Left lobe of liver (tissue), 2 donors: Measurements from ENCODE around the gene AFF1. TPM values are rescaled to one million over a fixed set of nuclear protein-coding genes. Genes with fewer than 3 reads are reported as not detected.
A peak's percentile ranks its signal among the peaks of the same experiment; 100 is the strongest.

Source experiments
- ATAC-seq: fragments of 200-7000 bp; cut with Tn5 transposase; one replicate; pipeline ENCODE4 v1.9.1; 2020; ENCODE audit warnings: mild to moderate bottlenecking, moderate library complexity
- DNase-seq: peaks from one replicate; pipeline ENCODE4 v3.0.0-alpha.2; 2020; ENCODE audit warnings: low spot score
- total RNA-seq: library from RNA; stranded (reverse); gene quantifications from one replicate; pipeline ENCODE4 v1.2.1, GENCODE V29; 2021
- donor health status: DM: no; HTN: no; CAD: no; lungs with moderate emphysema.
- donor health status: DM: no; HTN: yes; CAD: no.

AFF1 gene
- total RNA-seq, 1 donor from 2014 or later: 37.2 TPM

DNA sequence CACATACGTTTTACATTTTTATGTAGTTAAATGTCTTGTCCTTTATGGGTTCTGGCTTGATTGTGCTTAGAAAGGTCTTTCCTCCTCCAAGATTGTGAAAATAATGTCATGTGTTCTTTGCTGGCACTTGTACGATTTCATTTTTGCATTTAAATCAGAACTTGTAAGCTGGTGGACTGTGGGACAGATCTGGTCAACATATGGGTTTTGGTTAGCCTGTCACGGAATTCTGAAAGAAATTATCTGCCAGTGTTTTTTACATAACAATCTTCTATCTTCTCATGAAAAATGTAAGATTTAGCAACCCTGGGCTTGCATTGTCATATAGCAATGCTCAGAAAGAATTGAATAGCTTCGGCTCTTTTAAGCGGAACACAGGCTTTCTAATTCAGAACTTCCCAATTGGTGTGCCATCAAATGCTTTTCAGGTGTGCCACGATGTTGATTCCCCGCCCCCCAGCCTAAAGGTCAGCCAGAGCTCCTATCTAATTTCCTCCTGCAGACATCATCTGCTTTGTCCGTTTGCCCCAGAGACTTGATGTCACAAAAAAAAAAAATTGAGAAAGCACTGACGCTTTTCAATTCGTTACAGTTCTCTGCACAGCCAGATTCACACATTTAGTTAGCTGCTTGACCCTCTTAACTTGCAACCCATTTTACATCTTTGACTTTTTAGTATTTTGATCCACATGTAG lies 16.2 kb downstream of the AFF1 start:
- ATAC-seq: peak; percentile 68
- DNase-seq: no peak

DNA sequence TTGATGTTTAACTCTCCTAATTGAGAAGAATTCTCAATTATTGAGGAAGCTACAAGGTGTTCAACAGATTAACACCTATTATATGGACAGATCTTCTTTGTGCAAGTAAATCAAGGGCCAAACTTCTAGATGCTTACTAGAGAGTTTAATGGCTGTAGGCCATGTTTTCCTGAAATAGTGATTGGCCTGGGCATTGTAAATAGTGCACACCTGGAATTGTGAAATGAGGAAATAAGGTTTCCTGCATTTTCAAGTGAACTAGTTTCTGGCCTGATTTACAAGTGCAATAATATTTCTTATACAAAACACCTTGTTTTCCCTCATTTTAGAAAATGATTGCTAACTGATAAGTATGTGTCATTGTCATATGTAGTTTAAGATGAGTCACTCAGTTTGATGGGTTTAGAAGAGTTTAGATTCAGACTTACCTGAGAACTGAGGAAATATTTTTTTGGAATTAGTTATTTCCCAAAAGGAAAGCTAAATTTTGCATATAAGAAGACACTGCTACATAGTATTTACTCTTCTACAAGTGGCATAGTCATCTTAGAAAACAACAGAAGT lies 21.2 kb downstream of the AFF1 start:
- DNase-seq (no peak), ATAC-seq (peak; percentile 44)

DNA sequence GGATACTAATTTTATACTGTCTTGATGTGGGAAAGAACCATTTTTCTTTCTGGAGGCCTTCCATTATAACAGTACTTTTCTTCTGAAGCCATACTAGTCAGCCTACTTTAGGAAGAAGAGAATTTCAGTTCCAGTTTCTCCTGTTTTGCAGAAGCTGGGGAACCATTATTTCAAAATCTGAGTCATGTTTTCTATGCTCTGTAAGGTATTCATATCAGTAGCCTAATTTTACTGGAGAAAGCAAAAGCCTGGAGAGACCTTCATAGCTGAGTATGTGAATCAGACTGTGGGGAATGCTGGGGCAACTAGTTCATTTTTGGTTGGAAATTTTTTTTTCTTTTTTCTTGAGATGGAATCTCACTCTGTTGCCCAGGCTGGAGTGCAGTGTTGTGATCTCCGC lies 22.4 kb downstream of the AFF1 start:
- DNase-seq (no peak), ATAC-seq (no peak)

DNA sequence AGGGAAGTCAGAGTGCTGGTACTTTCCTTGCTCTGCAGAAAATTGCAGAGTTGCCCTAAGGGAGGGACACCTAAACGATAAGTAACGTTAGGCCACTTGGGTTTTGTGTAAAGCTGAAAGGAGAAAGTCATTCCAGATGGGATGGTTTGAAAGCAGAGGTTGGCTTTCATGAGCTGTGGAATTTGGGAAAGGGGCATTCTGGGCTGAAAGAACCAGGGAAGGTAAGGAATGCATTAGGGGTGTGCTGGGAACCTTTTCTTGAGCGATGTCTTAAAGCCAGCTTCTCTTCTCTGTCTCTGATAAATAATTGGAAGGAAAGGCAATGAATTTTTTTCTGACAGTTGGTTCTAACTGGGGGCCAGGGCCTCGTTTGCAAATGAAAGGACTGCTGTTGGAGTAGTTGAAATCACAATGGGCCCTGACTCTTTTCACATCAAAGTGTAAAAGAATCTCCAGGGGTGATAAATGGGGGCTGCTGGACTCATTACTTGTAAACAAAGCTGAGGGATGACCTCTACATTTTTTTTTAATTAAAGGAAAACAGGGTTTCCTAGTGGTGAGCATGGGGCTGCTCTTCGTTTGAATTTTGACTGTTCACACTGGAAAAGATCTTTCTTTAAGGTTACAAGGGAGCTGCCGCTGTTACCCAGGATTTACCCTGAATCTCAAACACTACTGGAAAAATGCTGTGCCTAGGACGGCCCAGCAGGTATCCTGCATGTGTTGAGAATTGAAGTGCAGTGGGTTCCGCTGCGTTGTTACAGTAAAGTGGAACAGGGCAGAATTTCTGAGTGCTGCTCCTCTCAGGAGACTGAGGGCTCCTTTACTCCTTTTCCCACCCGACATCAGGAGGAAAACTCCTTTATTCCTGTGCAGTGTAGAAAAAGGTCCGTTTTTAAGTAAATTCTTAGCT lies 25.0 kb downstream of the AFF1 start:
- no peak for ATAC-seq
- DNase-seq: no peak

DNA sequence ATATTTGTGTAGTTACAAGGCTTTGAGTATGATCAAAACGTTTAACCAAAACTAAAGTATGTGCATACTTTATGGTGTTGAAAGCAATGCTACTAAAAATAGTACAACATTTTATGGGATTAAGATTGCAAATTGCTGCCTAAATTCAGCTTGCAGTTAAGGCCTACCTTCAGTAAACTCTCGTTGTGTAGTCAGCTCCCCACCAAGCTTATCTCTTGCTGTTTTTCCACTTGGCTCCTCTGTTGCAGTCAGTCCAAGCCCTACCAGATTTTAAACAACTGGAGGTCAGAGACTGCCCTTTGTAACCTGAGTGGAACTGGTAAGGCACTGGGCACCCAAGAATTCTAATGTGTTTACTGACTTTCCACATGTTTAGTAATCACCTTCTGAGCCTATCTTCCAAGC lies 25.7 kb downstream of the AFF1 start:
- peak; percentile 96 for ATAC-seq
- peak; percentile 58 for DNase-seq

DNA sequence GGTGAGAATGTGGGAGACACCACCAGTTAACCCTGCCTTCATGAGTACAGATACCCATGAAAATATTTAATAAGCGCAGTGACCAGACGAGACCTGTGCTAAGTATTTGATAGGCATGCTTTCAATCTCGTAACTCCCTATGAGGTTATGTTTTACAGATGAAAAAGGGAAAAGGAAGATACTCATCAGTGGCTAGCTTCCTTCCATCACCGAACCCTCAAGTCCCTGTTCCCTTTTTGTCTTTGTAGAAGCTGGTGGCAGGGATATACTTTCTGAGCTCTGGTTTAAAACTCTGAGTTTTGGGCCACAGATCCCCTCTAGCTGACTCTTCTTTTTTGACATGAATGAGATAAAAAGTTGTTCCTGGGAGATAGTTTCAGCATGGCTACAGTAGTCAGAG lies 26.3 kb downstream of the AFF1 start:
- ATAC-seq: no peak
- no peak for DNase-seq

DNA sequence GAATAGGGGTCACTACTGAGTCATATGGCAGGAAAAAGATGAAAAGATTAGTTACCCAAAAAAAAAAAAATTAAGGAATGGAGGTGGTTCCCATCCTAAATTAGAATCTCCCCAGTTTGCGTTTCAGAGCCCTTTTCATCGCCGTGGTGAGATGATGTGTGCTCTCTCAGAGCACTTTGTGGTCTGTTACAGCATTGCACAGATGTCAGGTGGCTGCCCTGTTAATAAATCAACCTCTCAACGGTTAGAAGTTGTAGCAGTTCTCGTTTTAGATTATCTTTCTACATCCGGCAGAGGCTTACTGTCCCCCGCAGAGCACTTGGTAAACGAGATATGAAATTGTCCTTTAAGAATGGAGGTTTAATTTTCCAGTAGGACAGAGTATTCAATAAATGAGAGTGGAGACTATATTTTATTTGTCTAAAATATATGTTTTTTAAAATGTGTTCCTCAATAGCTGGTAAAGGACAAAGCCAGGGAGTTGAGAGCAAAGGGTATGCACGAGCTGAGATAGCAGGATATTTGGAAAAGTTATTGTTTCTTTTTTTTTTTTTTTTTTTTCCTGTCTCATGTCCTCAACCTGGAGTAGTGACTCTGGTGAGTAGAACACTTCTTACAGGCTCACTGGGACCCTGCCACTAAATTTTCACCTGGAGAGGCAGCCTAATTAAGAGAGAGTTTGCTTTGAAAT lies 26.9 kb downstream of the AFF1 start:
- ATAC-seq (no peak), DNase-seq (no peak)

DNA sequence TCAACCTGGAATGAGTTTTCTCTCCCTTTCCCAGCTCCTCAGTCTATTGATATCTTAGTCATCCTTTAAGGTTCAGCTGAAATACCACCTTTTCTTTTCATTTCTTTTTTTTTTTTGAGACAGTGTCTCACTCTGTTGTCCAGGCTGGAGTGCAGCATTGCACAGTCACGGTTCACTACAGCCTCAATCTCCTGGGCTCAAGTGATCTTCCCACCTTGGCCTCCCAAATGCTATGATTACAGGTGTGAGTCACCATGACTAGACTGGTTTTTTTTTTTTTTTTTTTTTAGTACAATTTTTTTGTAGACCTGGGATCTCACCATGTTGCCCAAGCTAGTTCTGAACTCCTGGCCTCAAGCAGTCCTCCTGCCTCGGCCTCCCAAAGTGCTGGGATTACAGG lies 28.9 kb downstream of the AFF1 start:
- no peak for ATAC-seq
- no peak for DNase-seq

DNA sequence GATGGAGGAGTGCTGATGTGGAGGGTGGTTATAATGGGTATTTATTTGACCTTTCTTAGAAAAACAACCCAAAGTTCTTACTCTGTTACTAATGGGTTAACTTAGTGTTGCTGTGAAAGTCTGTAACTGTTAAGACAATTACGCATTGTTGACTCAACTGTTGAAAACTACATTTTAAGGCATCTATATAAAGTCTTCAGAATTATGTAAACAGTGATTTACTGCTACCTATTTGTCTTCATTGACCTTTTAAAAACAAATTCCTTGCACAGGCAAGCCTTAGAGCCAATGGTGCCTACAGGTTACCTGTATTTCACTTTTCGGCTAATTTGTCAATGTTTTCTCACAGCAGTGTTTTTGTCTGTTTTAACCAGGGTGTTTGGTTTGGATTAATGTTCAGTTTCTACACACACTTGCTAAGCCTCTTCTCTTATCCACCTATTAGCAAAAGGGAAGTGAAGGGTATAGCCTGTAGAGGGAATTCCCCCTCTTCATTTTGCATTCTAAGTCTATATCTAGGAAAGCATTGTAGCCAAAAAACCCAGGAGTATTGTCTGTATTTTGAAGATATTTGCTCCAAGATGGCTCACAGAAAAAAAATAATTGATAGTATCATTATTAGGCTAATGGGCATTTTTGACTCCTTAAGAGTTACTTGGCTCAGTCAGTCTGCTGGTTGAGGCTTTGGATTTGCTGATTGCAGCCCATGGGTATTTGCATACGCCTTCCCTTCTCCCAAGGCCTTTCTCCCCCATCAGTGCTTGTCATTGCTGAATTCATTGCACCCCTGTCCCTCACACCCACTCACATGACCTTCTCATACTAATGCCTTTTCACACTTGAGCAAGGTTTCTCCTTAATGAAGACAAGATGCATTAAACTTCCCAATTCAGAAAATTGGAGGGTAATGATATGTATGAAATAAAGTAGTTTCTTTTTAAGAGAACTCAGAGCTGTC lies 30.5 kb downstream of the AFF1 start:
- no peak for DNase-seq

DNA sequence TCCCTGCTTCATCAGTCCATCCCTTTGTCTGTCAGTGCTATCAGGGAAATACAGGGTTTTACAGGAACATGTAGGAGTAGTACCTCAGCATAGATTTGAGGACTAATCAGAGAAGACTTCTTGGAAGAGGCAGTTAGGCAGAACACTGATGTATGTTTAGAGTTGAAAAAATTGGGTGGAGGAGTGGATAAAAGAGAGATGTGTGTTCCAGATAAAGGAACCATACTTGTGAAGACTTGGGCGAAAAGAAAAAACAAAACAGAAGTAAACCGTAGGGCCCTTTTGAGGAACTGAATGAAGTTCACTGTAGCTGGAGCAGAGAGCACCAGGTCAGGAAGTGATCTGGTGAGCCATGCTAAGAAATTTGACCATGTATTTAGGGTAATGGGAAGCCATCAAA lies 32.3 kb downstream of the AFF1 start:
- DNase-seq: no peak
- ATAC-seq: no peak

More for the DNA sequence above, 30.5 kb downstream of the AFF1 start:
- no peak for ATAC-seq

DNA sequence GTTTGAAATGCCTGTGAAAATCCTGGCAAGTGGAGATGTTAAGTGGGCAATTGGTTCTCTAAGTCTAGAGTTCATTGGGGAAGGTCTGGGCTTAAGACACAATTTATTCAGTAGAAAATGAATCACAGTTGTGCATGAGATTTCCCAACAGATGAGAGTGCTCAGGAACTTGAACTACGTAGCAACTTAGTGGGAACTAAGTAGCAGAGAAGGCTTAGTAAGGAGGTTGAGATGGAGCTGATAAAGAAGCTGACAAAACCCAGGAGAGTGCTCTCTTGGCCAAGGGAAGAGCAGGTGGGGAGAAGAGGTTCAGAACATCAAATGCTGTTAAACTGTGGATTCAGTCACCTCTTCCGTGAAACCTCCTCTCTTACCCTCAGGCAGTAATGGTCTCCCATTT lies 33.0 kb downstream of the AFF1 start:
- DNase-seq (no peak), ATAC-seq (no peak)

DNA sequence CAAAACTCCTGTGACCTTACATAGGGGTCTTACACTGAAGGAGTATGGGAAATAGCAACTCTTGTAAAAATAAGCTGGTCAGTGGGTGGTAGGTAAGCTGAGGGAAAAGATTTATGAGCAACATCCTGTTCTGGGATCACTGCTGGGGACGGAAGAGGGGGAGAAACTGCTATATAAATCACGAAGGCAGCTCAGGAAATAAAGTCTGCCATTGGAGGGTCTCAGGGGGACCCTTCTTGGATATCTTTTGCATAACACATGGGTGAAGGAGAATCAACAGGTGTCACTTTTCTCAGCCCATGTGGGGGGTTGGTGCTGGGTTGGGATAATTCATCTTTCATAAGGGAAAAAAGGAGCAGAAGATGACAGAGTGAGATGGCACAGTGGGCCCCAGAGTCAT lies 33.7 kb downstream of the AFF1 start:
- no peak for DNase-seq

DNA sequence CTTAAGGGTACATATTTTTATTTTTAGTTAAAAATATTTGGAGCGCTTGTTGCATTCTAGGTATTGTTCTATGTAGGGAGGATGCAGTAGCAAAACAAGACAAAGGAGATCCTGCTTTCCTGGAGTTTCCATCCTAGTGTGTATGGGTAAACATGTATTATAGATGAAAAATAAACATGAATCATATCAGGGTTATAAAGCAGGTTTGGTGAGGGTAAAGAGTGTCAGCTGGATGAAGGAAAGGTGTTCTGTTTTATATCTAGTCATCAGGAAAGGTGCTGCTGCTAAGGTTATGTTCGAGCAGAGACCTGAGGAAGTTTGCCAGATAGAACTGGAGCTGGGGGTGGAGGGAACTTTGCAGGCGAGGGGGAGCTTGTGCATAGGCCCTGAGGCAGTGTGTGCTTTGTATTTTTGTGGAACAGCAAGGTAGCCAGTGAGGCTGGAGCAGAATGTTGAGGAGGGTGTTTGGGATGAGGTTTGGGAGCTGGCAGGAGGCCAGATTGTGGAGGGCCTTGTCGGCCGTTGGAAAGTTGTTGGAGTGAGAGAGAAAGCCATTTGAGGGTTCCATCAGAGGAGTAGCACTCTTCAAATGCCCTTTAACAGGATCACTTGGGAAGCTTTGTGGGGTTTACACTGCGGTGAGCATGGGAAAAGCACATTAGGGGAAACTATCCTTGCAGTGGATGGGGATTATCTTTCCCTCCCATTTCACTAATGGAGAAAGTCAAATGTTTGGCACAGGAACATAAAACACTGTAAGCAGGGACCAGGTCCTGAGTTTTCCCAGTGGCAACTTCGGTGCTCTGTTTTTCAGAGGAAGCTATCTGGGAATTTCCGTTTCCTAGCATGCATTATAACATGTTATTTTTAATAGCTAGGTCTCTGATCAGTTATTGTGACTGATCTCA lies 35.9 kb downstream of the AFF1 start:
- ATAC-seq: no peak

More for the DNA sequence above, 33.7 kb downstream of the AFF1 start:
- no peak for ATAC-seq

DNA sequence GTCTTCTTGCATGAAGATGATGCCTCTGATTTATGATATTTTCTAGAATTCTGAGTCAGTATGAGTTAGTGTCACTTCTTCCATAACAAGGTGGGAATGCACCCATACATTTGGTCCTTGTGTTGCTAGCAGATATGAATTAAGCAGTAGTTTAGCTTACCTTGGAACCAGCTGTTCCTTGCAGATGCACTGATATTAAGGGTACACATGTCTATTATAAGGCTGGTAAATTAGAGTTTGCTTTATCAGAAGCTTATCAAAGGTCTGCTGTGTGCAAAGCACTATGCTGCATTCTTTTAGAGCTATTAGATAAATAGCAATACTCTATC lies 36.5 kb downstream of the AFF1 start:
- no peak for ATAC-seq
- no peak for DNase-seq

More for the DNA sequence above, 35.9 kb downstream of the AFF1 start:
- DNase-seq: no peak

DNA sequence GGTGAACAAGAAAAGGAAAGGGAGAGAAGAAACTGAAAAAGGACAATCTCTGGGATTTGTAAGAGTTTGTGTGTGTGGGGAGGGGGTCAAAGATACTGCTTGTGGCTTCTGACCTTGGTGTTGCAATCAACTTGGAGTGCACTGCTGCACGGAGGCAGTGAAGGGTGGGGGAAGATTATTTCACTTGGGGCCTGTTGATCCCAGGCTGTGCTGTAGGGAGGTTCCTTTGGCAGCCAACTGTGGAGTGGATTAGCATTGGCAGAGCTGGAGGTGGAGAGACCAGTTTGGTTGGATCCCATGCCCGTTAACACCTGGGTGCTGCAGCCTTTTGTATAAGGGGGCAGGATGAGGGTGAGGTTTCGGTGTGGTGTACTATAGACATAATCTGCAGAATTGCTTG lies 38.2 kb downstream of the AFF1 start:
- ATAC-seq (peak; percentile 87), DNase-seq (peak; percentile 79)

DNA sequence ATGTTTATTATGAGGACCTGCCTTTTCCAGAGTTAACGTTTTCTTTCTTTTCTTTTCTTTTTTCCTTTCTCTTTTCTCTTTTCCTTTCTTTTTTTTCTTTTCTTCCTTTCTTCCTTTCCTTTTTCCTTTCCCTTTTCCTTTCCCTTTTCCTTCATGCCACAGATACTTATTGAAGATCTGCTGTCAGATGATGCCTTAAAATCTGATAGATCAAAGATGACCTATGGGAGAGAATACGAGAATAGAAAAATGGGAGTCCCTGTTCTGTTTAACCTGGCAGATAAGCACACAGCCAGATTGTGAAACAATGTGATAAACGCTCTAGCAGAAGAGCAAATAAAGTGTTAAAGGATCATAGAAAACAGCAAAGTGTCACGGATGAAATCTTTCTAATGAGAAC lies 38.9 kb downstream of the AFF1 start:
- no peak for DNase-seq
- peak; percentile 63 for ATAC-seq

DNA sequence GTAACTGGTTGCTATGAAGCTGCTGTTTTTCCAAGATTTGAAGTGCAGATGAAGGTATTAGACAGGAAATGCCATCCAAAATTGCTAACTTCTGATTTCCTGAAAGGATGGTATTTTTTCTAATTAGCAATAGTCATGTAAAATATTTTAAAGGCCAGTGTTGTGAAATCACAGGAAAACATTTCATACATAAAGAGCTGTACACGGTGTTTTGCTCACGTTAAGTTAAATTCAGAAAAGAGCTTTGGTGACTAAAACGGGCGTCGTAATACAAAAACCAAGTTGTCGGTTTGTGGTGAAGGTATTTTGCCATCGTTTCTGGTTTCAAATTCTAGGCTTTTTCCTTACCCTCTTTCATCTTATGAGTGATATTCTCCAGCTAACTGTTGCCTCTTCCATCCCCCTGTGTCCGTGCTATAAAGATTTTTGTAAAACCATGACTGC lies 39.8 kb downstream of the AFF1 start:
- ATAC-seq: no peak
- no peak for DNase-seq

DNA sequence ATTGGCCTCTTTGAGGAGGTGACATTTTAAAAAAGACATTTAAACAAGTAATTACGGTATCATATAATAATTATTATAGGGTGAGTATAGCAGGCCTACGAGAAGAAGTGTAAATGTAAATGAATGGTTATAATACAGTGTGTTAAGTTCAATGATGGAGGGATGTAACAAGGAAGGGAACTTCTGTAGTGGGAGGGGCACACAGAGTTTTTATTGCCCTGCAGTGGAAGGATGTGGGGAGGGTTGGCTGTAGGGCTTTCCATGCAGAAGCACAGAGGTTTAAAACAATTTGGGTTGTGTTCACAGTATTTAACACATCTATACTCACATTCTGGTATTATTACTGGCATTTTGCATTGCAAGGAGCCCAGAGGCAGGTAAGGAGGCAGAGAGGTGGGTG lies 41.1 kb downstream of the AFF1 start:
- DNase-seq (no peak), ATAC-seq (no peak)

DNA sequence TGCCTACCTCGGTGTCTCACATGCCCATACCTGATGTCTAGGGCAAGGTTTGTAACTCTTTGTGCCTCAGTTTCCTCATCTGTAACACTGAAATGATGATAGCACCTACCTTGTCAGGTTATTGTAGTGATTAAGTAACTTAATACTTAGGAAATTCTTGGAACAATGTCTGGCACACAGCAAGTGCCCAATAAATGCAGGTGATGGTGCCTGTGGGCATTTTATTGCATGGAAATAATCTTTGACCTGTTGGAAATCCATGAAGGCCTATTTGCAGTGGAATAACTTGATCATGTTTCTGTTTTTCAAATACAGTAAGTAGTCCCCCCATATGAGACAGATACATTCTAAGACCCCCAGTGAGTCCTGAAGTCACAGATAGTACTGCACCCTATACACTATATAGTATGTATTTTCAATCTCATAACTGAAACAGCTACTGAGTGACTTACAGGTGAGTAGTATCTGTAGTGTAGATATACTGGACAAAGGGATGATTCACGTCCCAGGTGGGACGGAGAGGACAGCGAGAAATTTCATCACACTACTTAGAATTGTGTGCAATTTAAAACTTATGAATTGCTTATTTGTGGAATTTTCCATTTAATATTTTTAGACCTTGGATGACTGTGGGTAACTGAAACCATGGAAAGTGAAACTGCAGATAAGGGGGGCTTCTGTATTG lies 42.1 kb downstream of the AFF1 start:
- ATAC-seq (no peak), DNase-seq (no peak)
